ENCODE results near the gene JUND. TPM values are rescaled to one million over a fixed set of nuclear protein-coding genes. Genes with fewer than 3 reads are reported as not detected.

The JUND gene
- total RNA-seq, 1 donor from 2014 or later, result 168 TPM

GRCh38 chr19:18264137-18264854 is 17.1 kb downstream of the JUND start:
- Mint-ChIP-seq H3K27me3 (no peaks in the 10 kb centered on the region), H3K9me3 (ENCODE audit: low read depth) (no peaks in the 10 kb centered on the region), H3K27ac (no peak overlapping the region), H3K4me3 (ENCODE audit: low read depth) (no peak overlapping the region), H3K36me3 (ENCODE audit: insufficient read depth) (peaks cover 14% of the 10 kb centered on the region), H3K4me1 (ENCODE audit: low read depth) (no peaks in the 10 kb centered on the region)
- no peak for DNase-seq (ENCODE audit: low spot score, unreplicated experiment)
- TF ChIP-seq CTCF (IDR thresholded peaks at IDR 0.05; ENCODE audit: unreplicated experiment), result no peak

GRCh38 chr19:18263324-18264136 is 17.9 kb downstream of the JUND start:
- no peaks in the 10 kb centered on the region for H3K4me1 Mint-ChIP-seq (ENCODE audit: low read depth)
- no peaks in the 10 kb centered on the region for H3K27me3 Mint-ChIP-seq

GRCh38 chr19:18262917-18263316 is 18.5 kb downstream of the JUND start:
- Mint-ChIP-seq H3K27me3 (no peaks in the 10 kb centered on the region), H3K36me3 (ENCODE audit: insufficient read depth) (peaks cover 9% of the 10 kb centered on the region), H3K4me3 (ENCODE audit: low read depth) (no peak overlapping the region), H3K4me1 (ENCODE audit: low read depth) (no peaks in the 10 kb centered on the region), H3K9me3 (ENCODE audit: low read depth) (no peaks in the 10 kb centered on the region), H3K27ac (no peak overlapping the region)
- DNase-seq (ENCODE audit: low spot score, unreplicated experiment), result no peak
- TF ChIP-seq CTCF (IDR thresholded peaks at IDR 0.05; ENCODE audit: unreplicated experiment), result no peak

More at GRCh38 chr19:18263324-18264136, 17.9 kb downstream of the JUND start:
- TF ChIP-seq CTCF (IDR thresholded peaks at IDR 0.05; ENCODE audit: unreplicated experiment), result no peak
- Mint-ChIP-seq H3K9me3 (ENCODE audit: low read depth) (no peaks in the 10 kb centered on the region), H3K27ac (no peak overlapping the region), H3K36me3 (ENCODE audit: insufficient read depth) (peaks cover 14% of the 10 kb centered on the region), H3K4me3 (ENCODE audit: low read depth) (no peak overlapping the region)
- no peak for DNase-seq (ENCODE audit: low spot score, unreplicated experiment)

GRCh38 chr19:18262144-18262543 is 19.3 kb downstream of the JUND start:
- no peaks in the 10 kb centered on the region for H3K4me1 Mint-ChIP-seq (ENCODE audit: low read depth)
- DNase-seq (ENCODE audit: low spot score, unreplicated experiment), result no peak
- H3K27me3 Mint-ChIP-seq, result no peaks in the 10 kb centered on the region
- no peak overlapping the region for H3K27ac Mint-ChIP-seq
- H3K9me3 Mint-ChIP-seq (ENCODE audit: low read depth), result no peaks in the 10 kb centered on the region
- H3K4me3 Mint-ChIP-seq (ENCODE audit: low read depth), result no peak overlapping the region
- H3K36me3 Mint-ChIP-seq (ENCODE audit: insufficient read depth), result peaks cover 8% of the 10 kb centered on the region
- TF ChIP-seq CTCF (IDR thresholded peaks at IDR 0.05; ENCODE audit: unreplicated experiment), result no peak

GRCh38 chr19:18261474-18261873 is 19.9 kb downstream of the JUND start:
- Mint-ChIP-seq H3K27ac (no peak overlapping the region), H3K9me3 (ENCODE audit: low read depth) (no peaks in the 10 kb centered on the region), H3K4me1 (ENCODE audit: low read depth) (no peaks in the 10 kb centered on the region), H3K36me3 (ENCODE audit: insufficient read depth) (peaks cover 8% of the 10 kb centered on the region), H3K4me3 (ENCODE audit: low read depth) (no peak overlapping the region), H3K27me3 (no peaks in the 10 kb centered on the region)
- no peak for TF ChIP-seq CTCF (IDR thresholded peaks at IDR 0.05; ENCODE audit: unreplicated experiment)
- DNase-seq (ENCODE audit: low spot score, unreplicated experiment), result no peak
